NB4 (cell line): ENCODE data around the gene ALB.

Experiments
- CTCF ChIP-seq: IDR thresholded peaks from one replicate; pipeline ENCODE4 v1.5.1; 2012; ENCODE audit warnings: low read depth, low read length
- POLR2A ChIP-seq: IDR thresholded peaks from 2 replicates; pipeline ENCODE4 v1.6.1; 2011; ENCODE audit warnings: mild to moderate bottlenecking; ENCODE audit not compliant: insufficient read length; ENCODE audit errors: extremely low read depth

DNA sequence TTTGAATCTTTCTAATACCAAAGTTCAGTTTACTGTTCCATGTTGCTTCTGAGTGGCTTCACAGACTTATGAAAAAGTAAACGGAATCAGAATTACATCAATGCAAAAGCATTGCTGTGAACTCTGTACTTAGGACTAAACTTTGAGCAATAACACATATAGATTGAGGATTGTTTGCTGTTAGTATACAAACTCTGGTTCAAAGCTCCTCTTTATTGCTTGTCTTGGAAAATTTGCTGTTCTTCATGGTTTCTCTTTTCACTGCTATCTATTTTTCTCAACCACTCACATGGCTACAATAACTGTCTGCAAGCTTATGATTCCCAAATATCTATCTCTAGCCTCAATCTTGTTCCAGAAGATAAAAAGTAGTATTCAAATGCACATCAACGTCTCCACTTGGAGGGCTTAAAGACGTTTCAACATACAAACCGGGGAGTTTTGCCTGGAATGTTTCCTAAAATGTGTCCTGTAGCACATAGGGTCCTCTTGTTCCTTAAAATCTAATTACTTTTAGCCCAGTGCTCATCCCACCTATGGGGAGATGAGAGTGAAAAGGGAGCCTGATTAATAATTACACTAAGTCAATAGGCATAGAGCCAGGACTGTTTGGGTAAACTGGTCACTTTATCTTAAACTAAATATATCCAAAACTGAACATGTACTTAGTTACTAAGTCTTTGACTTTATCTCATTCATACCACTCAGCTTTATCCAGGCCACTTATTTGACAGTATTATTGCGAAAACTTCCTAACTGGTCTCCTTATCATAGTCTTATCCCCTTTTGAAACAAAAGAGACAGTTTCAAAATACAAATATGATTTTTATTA is 28.3 kb downstream of the ALB start:
- TF ChIP-seq CTCF, result no peak
- TF ChIP-seq POLR2A, result no peak
